ENCODE results near the gene EVA1A.

GRCh38 chr2:75555701-75556100 is 5.0 kb downstream of the EVA1A start:
- TF ChIP-seq CTCF (IDR thresholded peaks at IDR 0.05; ENCODE audit: borderline replicate concordance, extremely low read depth, low read length, poor library complexity, severe bottlenecking) (no peak), EZH2 (IDR thresholded peaks at IDR 0.05; ENCODE audit: borderline replicate concordance, low read depth, low read length, severe bottlenecking) (no peak)
